ENCODE results near the gene WDR18.

The WDR18 gene

GRCh38 chr19:944663-945241 is 39.4 kb upstream of the WDR18 start:
- H3F3A ChIP-seq (ENCODE audit: low read depth) = no peaks in the 10 kb centered on the region
- peaks cover 7% of the 10 kb centered on the region; the same call in 1 of the 2 replicates for H3K36me3 ChIP-seq (ENCODE audit: insufficient read depth, low read length)
- no peak overlapping the region for H2AFZ ChIP-seq (ENCODE audit: low read length)
- H3K27me3 ChIP-seq (ENCODE audit: insufficient read depth, low read length, poor library complexity, severe bottlenecking) = no peaks in the 10 kb centered on the region
- no peak overlapping the region for H3K4me2 ChIP-seq (ENCODE audit: low read depth, low read length, poor library complexity, severe bottlenecking)
- no peak overlapping the region for H3K4me3 ChIP-seq (ENCODE audit: low read length, poor library complexity, severe bottlenecking)
- no peaks in the 10 kb centered on the region for H3K9me3 ChIP-seq (ENCODE audit: insufficient read depth, low read depth, low read length)
- H3K9me2 ChIP-seq (replicated peaks; ENCODE audit: low read depth, low read length) = no peaks in the 10 kb centered on the region
- H3K4me1 ChIP-seq (ENCODE audit: insufficient read depth, low read length, poor library complexity, severe bottlenecking) = no peaks in the 10 kb centered on the region
- no peak overlapping the region for H3K9ac ChIP-seq (ENCODE audit: low read depth, low read length, poor library complexity, severe bottlenecking)
- no peak for TF ChIP-seq EZH2phosphoT487 (IDR thresholded peaks at IDR 0.05; ENCODE audit: borderline replicate concordance)
- H4K20me1 ChIP-seq (ENCODE audit: insufficient read depth, low read length, poor library complexity, severe bottlenecking) = peaks cover 4% of the 10 kb centered on the region
- H3K79me2 ChIP-seq (ENCODE audit: insufficient read depth, low read length) = peaks cover 14% of the 10 kb centered on the region; the same call in 1 of the 2 replicates

- TF ChIP-seq EZH2phosphoT487 (IDR thresholded peaks at IDR 0.05; ENCODE audit: borderline replicate concordance) = no peak
- TF ChIP-seq CTCF (conservative IDR thresholded peaks at IDR 0.05; ENCODE audit: low read length) = no peak
- Histone ChIP-seq H3K79me2 (ENCODE audit: insufficient read depth, low read length) (peaks cover 7% of the 10 kb centered on the region; the same call in 1 of the 2 replicates), H3K36me3 (ENCODE audit: insufficient read depth, low read length) (peaks cover 7% of the 10 kb centered on the region; the same call in 1 of the 2 replicates), H3K4me1 (ENCODE audit: insufficient read depth, low read length, poor library complexity, severe bottlenecking) (no peaks in the 10 kb centered on the region), H3K9me2 (replicated peaks; ENCODE audit: low read depth, low read length) (no peaks in the 10 kb centered on the region), H3K27me3 (ENCODE audit: insufficient read depth, low read length, poor library complexity, severe bottlenecking) (no peaks in the 10 kb centered on the region), H3F3A (ENCODE audit: low read depth) (no peaks in the 10 kb centered on the region), H3K9me3 (ENCODE audit: insufficient read depth, low read depth, low read length) (no peaks in the 10 kb centered on the region), H3K4me3 (ENCODE audit: low read length, poor library complexity, severe bottlenecking) (no peak overlapping the region), H3K4me2 (ENCODE audit: low read depth, low read length, poor library complexity, severe bottlenecking) (no peak overlapping the region), H3K9ac (ENCODE audit: low read depth, low read length, poor library complexity, severe bottlenecking) (no peak overlapping the region), H4K20me1 (ENCODE audit: insufficient read depth, low read length, poor library complexity, severe bottlenecking) (peaks cover 4% of the 10 kb centered on the region), H2AFZ (ENCODE audit: low read length) (no peak overlapping the region)
Observed at GRCh38 chr19:945401-946252, 38.5 kb upstream of the WDR18 start.

- no peak overlapping the region for H3K4me3 ChIP-seq (ENCODE audit: low read length, poor library complexity, severe bottlenecking)
- no peak for TF ChIP-seq CTCF (conservative IDR thresholded peaks at IDR 0.05; ENCODE audit: low read length)
- TF ChIP-seq EZH2phosphoT487 (IDR thresholded peaks at IDR 0.05; ENCODE audit: borderline replicate concordance) = no peak
- no peak overlapping the region for H3K4me2 ChIP-seq (ENCODE audit: low read depth, low read length, poor library complexity, severe bottlenecking)
- no peak overlapping the region for H3K9ac ChIP-seq (ENCODE audit: low read depth, low read length, poor library complexity, severe bottlenecking)
- peaks cover 4% of the 10 kb centered on the region for H4K20me1 ChIP-seq (ENCODE audit: insufficient read depth, low read length, poor library complexity, severe bottlenecking)
- peaks cover 7% of the 10 kb centered on the region; the same call in 1 of the 2 replicates for H3K36me3 ChIP-seq (ENCODE audit: insufficient read depth, low read length)
- no peaks in the 10 kb centered on the region for H3K9me2 ChIP-seq (replicated peaks; ENCODE audit: low read depth, low read length)
- no peaks in the 10 kb centered on the region for H3K9me3 ChIP-seq (ENCODE audit: insufficient read depth, low read depth, low read length)
- H2AFZ ChIP-seq (ENCODE audit: low read length) = no peak overlapping the region
- H3K4me1 ChIP-seq (ENCODE audit: insufficient read depth, low read length, poor library complexity, severe bottlenecking) = no peaks in the 10 kb centered on the region
- H3F3A ChIP-seq (ENCODE audit: low read depth) = no peaks in the 10 kb centered on the region
- peaks cover 4% of the 10 kb centered on the region; the same call in 1 of the 2 replicates for H3K79me2 ChIP-seq (ENCODE audit: insufficient read depth, low read length)
- H3K27me3 ChIP-seq (ENCODE audit: insufficient read depth, low read length, poor library complexity, severe bottlenecking) = no peaks in the 10 kb centered on the region
Observed at GRCh38 chr19:947090-947706, 36.9 kb upstream of the WDR18 start.

Data from Loucy (cell line).